Measurements from ENCODE around the gene ARHGAP44. TPM values are rescaled to one million over a fixed set of nuclear protein-coding genes. Genes with fewer than 3 reads are reported as not detected.

ARHGAP44 gene
- total and polyA plus RNA-seq, 2 of the 8 experiments (the other 6 are each of a cell fraction or from before 2014, with no cell fraction given): 6.2 to 22.2 TPM

- TF ChIP-seq POLR2A (IDR thresholded peaks at IDR 0.05; ENCODE audit: control extremely low read depth in 1 of 2, low read depth in 2 of 2, low read length in 2 of 2) (no peak), GTF2F1 (IDR thresholded peaks at IDR 0.05; ENCODE audit: borderline replicate concordance, low read depth, low read length) (no peak), JUN (IDR thresholded peaks at IDR 0.05; ENCODE audit: low read depth, low read length) (no peak), FOSL1 (IDR thresholded peaks at IDR 0.05; ENCODE audit: insufficient read depth, low read depth, low read length) (no peak), SP2 (IDR thresholded peaks at IDR 0.05; ENCODE audit: low read length) (no peak)
- Histone ChIP-seq H2BK120ac (replicated peaks; ENCODE audit: low read depth, low read length) (no peak overlapping the region), H4K91ac (replicated peaks; ENCODE audit: insufficient read length, low read length) (no peak overlapping the region), H2BK5ac (ENCODE audit: low read depth, low read length) (no peak overlapping the region), H3K4me1 (replicated peaks in 1 of 4; ENCODE audit: control insufficient read depth in 3 of 4, insufficient read depth in 4 of 4, low read length in 3 of 4) (peaks cover 0 to 17% (median 6%) of the 10 kb centered on the region in 4 experiments; a peak in 5 of 7 replicates), H3K79me2 (ENCODE audit: control insufficient read depth in 1 of 2, insufficient read depth in 2 of 2, low read length in 2 of 2) (no peaks in the 10 kb centered on the region), H3K18ac (ENCODE audit: extremely low read depth, low read length) (no peak overlapping the region), H3K14ac (ENCODE audit: insufficient read length) (no peak overlapping the region), H3K23me2 (ENCODE audit: low read depth, low read length) (no peaks in the 10 kb centered on the region), H4K8ac (ENCODE audit: extremely low read depth, insufficient read depth, low read length) (no peak overlapping the region), H3K27me3 (replicated peaks in 1 of 4; ENCODE audit: control insufficient read depth in 3 of 4, extremely low read depth in 1 of 4, insufficient read depth in 3 of 4, low read length in 3 of 4) (no peaks in the 10 kb centered on the region), H3K9me3 (ENCODE audit: insufficient read depth in 2 of 2, low read depth in 1 of 2, low read length in 1 of 2) (no peaks in the 10 kb centered on the region), H2BK12ac (ENCODE audit: low read depth, low read length) (no peak overlapping the region), H2BK20ac (ENCODE audit: low read length) (no peak overlapping the region), H3K9ac (replicated peaks in 1 of 4; ENCODE audit: extremely low read depth in 1 of 4, low read depth in 3 of 4, low read length in 3 of 4) (no peak overlapping the region), H2AFZ (ENCODE audit: low read length) (no peak overlapping the region), H3K56ac (replicated peaks; ENCODE audit: insufficient read length, low read depth, low read length) (no peak overlapping the region), H3K4me3 (ENCODE audit: extremely low read depth in 1 of 4, insufficient read depth in 2 of 4, low read depth in 3 of 4, low read length in 4 of 4) (no peak overlapping the region), H2BK15ac (ENCODE audit: low read length) (no peak overlapping the region), H3K36me3 (ENCODE audit: control insufficient read depth in 2 of 4, insufficient read depth in 4 of 4, low read length in 3 of 4) (no peaks in the 10 kb centered on the region; a peak in 1 of 8 replicates), H3K79me1 (ENCODE audit: low read depth, low read length) (no peaks in the 10 kb centered on the region), H3K4ac (replicated peaks; ENCODE audit: insufficient read length, low read depth, low read length) (no peak overlapping the region), H4K20me1 (replicated peaks in 1 of 2; ENCODE audit: control insufficient read depth in 1 of 2, insufficient read depth in 2 of 2, low read length in 2 of 2) (peaks cover 0 to 2% of the 10 kb centered on the region in 2 experiments), H2AK5ac (ENCODE audit: low read depth, low read length) (no peak overlapping the region), H3K27ac (ENCODE audit: low read depth, low read length) (no peak overlapping the region), H3K4me2 (ENCODE audit: insufficient read depth in 1 of 2, low read depth in 2 of 2, low read length in 2 of 2) (no peak overlapping the region), H3K23ac (ENCODE audit: insufficient read length) (no peak overlapping the region), H4K5ac (ENCODE audit: insufficient read length, low read depth, low read length) (no peak overlapping the region)
- CTCF ChIA-PET (ENCODE audit: partially characterized antibody): interaction anchor here (1.4 kb wide), 1 partner anchor 14 kb away, joined by 3 read pairs; no protein-coding TSS in a partner anchor
- DNase-seq (ENCODE audit: low read depth in 1 of 2, low spot score in 2 of 2): no peak
- FAIRE-seq: no peak
- POLR2A ChIA-PET (ENCODE audit: partially characterized antibody): interaction anchor here (0.7 to 1.1 kb wide), 2 partner anchors 9 to 13 kb away, joined by 3 read pairs; no protein-coding TSS in a partner anchor
- WGBS, 2 experiments (ENCODE audit: extremely low coverage in 1 of 2, insufficient coverage in 1 of 2, insufficient read length in 1 of 2, insufficient replicate concordance in 2 of 2, low coverage in 1 of 2, low lambda C conversion rate in 2 of 2, missing lambda C conversion rate in 1 of 2): 97% methylated on average over 15 of the region's 21 CpGs; no CpG with 5 or more reads in 1 of the 2 experiments
These were observed 194.9 kb downstream of the ARHGAP44 start for GRCh38 chr17:12983991-12984884.

Measured in H1 (cell line).